Measurements from ENCODE around the gene HDAC4.

- TF ChIP-seq, protein P1, sequence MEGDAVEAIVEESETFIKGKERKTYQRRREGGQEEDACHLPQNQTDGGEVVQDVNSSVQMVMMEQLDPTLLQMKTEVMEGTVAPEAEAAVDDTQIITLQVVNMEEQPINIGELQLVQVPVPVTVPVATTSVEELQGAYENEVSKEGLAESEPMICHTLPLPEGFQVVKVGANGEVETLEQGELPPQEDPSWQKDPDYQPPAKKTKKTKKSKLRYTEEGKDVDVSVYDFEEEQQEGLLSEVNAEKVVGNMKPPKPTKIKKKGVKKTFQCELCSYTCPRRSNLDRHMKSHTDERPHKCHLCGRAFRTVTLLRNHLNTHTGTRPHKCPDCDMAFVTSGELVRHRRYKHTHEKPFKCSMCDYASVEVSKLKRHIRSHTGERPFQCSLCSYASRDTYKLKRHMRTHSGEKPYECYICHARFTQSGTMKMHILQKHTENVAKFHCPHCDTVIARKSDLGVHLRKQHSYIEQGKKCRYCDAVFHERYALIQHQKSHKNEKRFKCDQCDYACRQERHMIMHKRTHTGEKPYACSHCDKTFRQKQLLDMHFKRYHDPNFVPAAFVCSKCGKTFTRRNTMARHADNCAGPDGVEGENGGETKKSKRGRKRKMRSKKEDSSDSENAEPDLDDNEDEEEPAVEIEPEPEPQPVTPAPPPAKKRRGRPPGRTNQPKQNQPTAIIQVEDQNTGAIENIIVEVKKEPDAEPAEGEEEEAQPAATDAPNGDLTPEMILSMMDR (conservative IDR thresholded peaks at IDR 0.05; ENCODE audit: low read length) = no peak
- TF ChIP-seq EZH2phosphoT487 (IDR thresholded peaks at IDR 0.05; ENCODE audit: borderline replicate concordance) = no peak
These were observed 338.8 kb downstream of the HDAC4 start for GRCh38 chr2:239061824-239062570.

All from Loucy (cell line).